ENCODE data around the gene CCDC197. TPM values are rescaled to one million over a fixed set of nuclear protein-coding genes. Genes with fewer than 3 reads are reported as not detected.

Gene CCDC197
- total and polyA plus RNA-seq, 7 donors: not detected

- intact Hi-C loops (cut with DNase I): loop anchor here (5.0 kb wide), 1 partner anchor 144 kb away; the partner anchor contains the start of gene PPP4R4
- H3K27ac ChIP-seq: no peak overlapping the region
- DNase-seq: no peak
- no peak overlapping the region for H3K4me3 ChIP-seq
- H3K36me3 ChIP-seq: no peaks in the 10 kb centered on the region
- peaks cover 0 to 16% (median 10%) of the 10 kb centered on the region in 4 donors for H3K4me1 ChIP-seq
- WGBS, 2 donors: 73 to 74% methylated on average over 4 of the region's 4 CpGs
- H3K27me3 ChIP-seq: no peaks in the 10 kb centered on the region
- H3K9me3 ChIP-seq: no peaks in the 10 kb centered on the region
- TF ChIP-seq EP300 (IDR thresholded peaks at IDR 0.05) (no peak), CTCF (IDR thresholded peaks at IDR 0.05) (no peak), POLR2AphosphoS5 (IDR thresholded peaks at IDR 0.05) (no peak), POLR2A (IDR thresholded peaks at IDR 0.05) (no peak)
These were observed 31.3 kb downstream of the CCDC197 start for GRCh38 chr14:94028450-94028826.

- Histone ChIP-seq H3K36me3 (no peaks in the 10 kb centered on the region), H3K27me3 (no peaks in the 10 kb centered on the region), H3K4me3 (no peak overlapping the region), H3K27ac (no peak overlapping the region), H3K4me1 (peaks cover 0 to 16% (median 10%) of the 10 kb centered on the region in 4 donors), H3K9me3 (no peaks in the 10 kb centered on the region)
- 27 to 41% methylated on average over 4 of the region's 4 CpGs for WGBS, 2 donors
- intact Hi-C loops (cut with DNase I): loop anchor here (5.0 kb wide), 1 partner anchor 143 kb away; the partner anchor contains the start of gene PPP4R4
- no peak for DNase-seq
- TF ChIP-seq POLR2A (IDR thresholded peaks at IDR 0.05): no peak
These were observed 32.2 kb downstream of the CCDC197 start for GRCh38 chr14:94029265-94029664.

GRCh38 chr14:94029671-94030203, 32.6 kb downstream of the CCDC197 start:
- no peaks in the 10 kb centered on the region for H3K36me3 ChIP-seq
- WGBS, 2 donors: 61 to 83% methylated on average over 7 of the region's 7 CpGs
- DNase-seq: no peak
- no peaks in the 10 kb centered on the region for H3K9me3 ChIP-seq
- peaks cover 0 to 16% (median 10%) of the 10 kb centered on the region in 4 donors for H3K4me1 ChIP-seq
- TF ChIP-seq EP300 (IDR thresholded peaks at IDR 0.05): no peak
- TF ChIP-seq POLR2A (IDR thresholded peaks at IDR 0.05): no peak
- no peak for TF ChIP-seq CTCF (IDR thresholded peaks at IDR 0.05)
- no peak for TF ChIP-seq POLR2AphosphoS5 (IDR thresholded peaks at IDR 0.05)
- no peak overlapping the region for H3K4me3 ChIP-seq
- intact Hi-C loops (cut with DNase I): loop anchor here (5.0 kb wide), 1 partner anchor 143 kb away; the partner anchor contains the start of gene PPP4R4
- no peaks in the 10 kb centered on the region for H3K27me3 ChIP-seq
- no peak overlapping the region for H3K27ac ChIP-seq

GRCh38 chr14:94030571-94030970, 33.5 kb downstream of the CCDC197 start:
- H3K4me3 ChIP-seq: no peak overlapping the region
- no peak overlapping the region for H3K27ac ChIP-seq
- DNase-seq: no peak
- TF ChIP-seq CTCF (IDR thresholded peaks at IDR 0.05) (no peak), POLR2AphosphoS5 (IDR thresholded peaks at IDR 0.05) (no peak), POLR2A (IDR thresholded peaks at IDR 0.05) (no peak), EP300 (IDR thresholded peaks at IDR 0.05) (no peak)
- intact Hi-C loops (cut with DNase I): no loop called here
- no peaks in the 10 kb centered on the region for H3K36me3 ChIP-seq
- no peaks in the 10 kb centered on the region for H3K9me3 ChIP-seq
- H3K27me3 ChIP-seq: no peaks in the 10 kb centered on the region
- WGBS, 2 donors: 89 to 93% methylated on average over 14 of the region's 14 CpGs
- peaks cover 0 to 16% (median 10%) of the 10 kb centered on the region in 4 donors for H3K4me1 ChIP-seq

GRCh38 chr14:94031161-94031882, 34.2 kb downstream of the CCDC197 start:
- H3K4me1 ChIP-seq: peaks cover 0 to 17% (median 10%) of the 10 kb centered on the region in 4 donors
- H3K4me3 ChIP-seq: no peak overlapping the region
- H3K9me3 ChIP-seq: no peaks in the 10 kb centered on the region
- no peaks in the 10 kb centered on the region for H3K36me3 ChIP-seq
- no peaks in the 10 kb centered on the region for H3K27me3 ChIP-seq
- no peak overlapping the region for H3K27ac ChIP-seq
- intact Hi-C loops (cut with DNase I): no loop called here
- WGBS, 2 donors: 83 to 91% methylated on average over 8 of the region's 8 CpGs
- TF ChIP-seq POLR2A (IDR thresholded peaks at IDR 0.05): no peak
- TF ChIP-seq CTCF (IDR thresholded peaks at IDR 0.05): no peak
- TF ChIP-seq EP300 (IDR thresholded peaks at IDR 0.05): no peak
- TF ChIP-seq POLR2AphosphoS5 (IDR thresholded peaks at IDR 0.05): no peak
- DNase-seq: no peak

Measured in sigmoid colon (tissue), 7 donors.